HEK293 (cell line): ENCODE measurements around the gene TSC22D1.
A peak's percentile ranks its signal among the peaks of the same experiment; 100 is the strongest.

Experiments
- GLI2 ChIP-seq: fragments of 450-650 bp; formaldehyde crosslinking; IDR thresholded peaks from 2 replicates; pipeline ENCODE4; 2017; ENCODE audit warnings: missing biosample characterization, missing genetic modification characterization, low read depth, borderline replicate concordance
- GLIS1 ChIP-seq: fragments of 450-650 bp; formaldehyde crosslinking; IDR thresholded peaks from 2 replicates; pipeline ENCODE4 v1.5.1; 2016; ENCODE audit warnings: missing biosample characterization, missing genetic modification characterization
- KLF10 ChIP-seq: fragments of 450-650 bp; IDR thresholded peaks from 2 replicates; pipeline ENCODE4 v1.5.1; 2018; ENCODE audit warnings: missing biosample characterization, mild to moderate bottlenecking, missing genetic modification characterization
- KLF7 ChIP-seq: fragments of 450-650 bp; formaldehyde crosslinking; IDR thresholded peaks from 2 replicates; pipeline ENCODE4 v1.5.1; 2016; ENCODE audit warnings: missing biosample characterization, missing genetic modification characterization, borderline replicate concordance
- OVOL3 ChIP-seq: fragments of 450-650 bp; formaldehyde crosslinking; IDR thresholded peaks from 2 replicates; pipeline ENCODE4 v1.5.1; 2016; ENCODE audit warnings: missing biosample characterization, missing genetic modification characterization
- PRDM10 ChIP-seq: fragments of 450-650 bp; formaldehyde crosslinking; IDR thresholded peaks from 2 replicates; pipeline ENCODE4 v1.5.1; 2016; ENCODE audit warnings: missing biosample characterization, missing genetic modification characterization
- SETDB1 ChIP-seq: IDR thresholded peaks from one replicate; pipeline ENCODE4 v1.6.1; 2017; ENCODE audit warnings: mild to moderate bottlenecking, low read length, moderate library complexity, mixed read lengths; ENCODE audit not compliant: insufficient read length
- TCF7L2 ChIP-seq: IDR thresholded peaks from 2 replicates; pipeline ENCODE4 v1.6.1; 2011; ENCODE audit warnings: low read depth, mild to moderate bottlenecking, inconsistent platforms, low read length, moderate library complexity, borderline replicate concordance
- ZFP41 ChIP-seq: fragments of 450-650 bp; formaldehyde crosslinking; IDR thresholded peaks from 2 replicates; pipeline ENCODE4 v1.5.1; 2016; ENCODE audit warnings: missing biosample characterization, missing genetic modification characterization, borderline replicate concordance
- ZFP69B ChIP-seq: fragments of 450-650 bp; formaldehyde crosslinking; IDR thresholded peaks from 2 replicates; pipeline ENCODE4 v1.5.1; 2016; ENCODE audit warnings: missing biosample characterization, missing genetic modification characterization
- ZNF121 ChIP-seq: fragments of 450-650 bp; formaldehyde crosslinking; IDR thresholded peaks from 2 replicates; pipeline ENCODE4 v1.5.1; 2016; ENCODE audit warnings: missing biosample characterization, missing genetic modification characterization
- ZNF133 ChIP-seq: fragments of 450-650 bp; formaldehyde crosslinking; IDR thresholded peaks from 2 replicates; pipeline ENCODE4 v1.5.1; 2016; ENCODE audit warnings: missing biosample characterization, missing genetic modification characterization
- ZNF19 ChIP-seq: fragments of 450-650 bp; formaldehyde crosslinking; IDR thresholded peaks from 2 replicates; pipeline ENCODE4; 2016; ENCODE audit warnings: missing biosample characterization, missing genetic modification characterization, low read depth
- ZNF2 ChIP-seq: fragments of 450-650 bp; formaldehyde crosslinking; IDR thresholded peaks from 2 replicates; pipeline ENCODE4 v1.5.1; 2016; ENCODE audit warnings: missing biosample characterization, missing genetic modification characterization
- ZNF335 ChIP-seq: fragments of 450-650 bp; formaldehyde crosslinking; conservative IDR thresholded peaks from 2 replicates; pipeline ENCODE4 v1.5.1; 2016; ENCODE audit warnings: missing biosample characterization, missing genetic modification characterization
- ZNF350 ChIP-seq: fragments of 450-650 bp; formaldehyde crosslinking; IDR thresholded peaks from 2 replicates; pipeline ENCODE4 v1.5.0; 2017; ENCODE audit warnings: missing biosample characterization, mild to moderate bottlenecking, missing genetic modification characterization
- ZNF362 ChIP-seq: fragments of 450-650 bp; formaldehyde crosslinking; IDR thresholded peaks from 2 replicates; pipeline ENCODE4 v1.5.1; 2016; ENCODE audit warnings: missing biosample characterization, missing genetic modification characterization
- ZNF433 ChIP-seq: fragments of 450-650 bp; formaldehyde crosslinking; IDR thresholded peaks from 2 replicates; pipeline ENCODE4 v1.5.1; 2016; ENCODE audit warnings: missing biosample characterization, missing genetic modification characterization, low read depth
- ZNF518A ChIP-seq: fragments of 450-650 bp; formaldehyde crosslinking; conservative IDR thresholded peaks from 2 replicates; pipeline ENCODE4 v1.5.1; 2016; ENCODE audit warnings: low read depth, missing biosample characterization, missing genetic modification characterization
- ZNF530 ChIP-seq: fragments of 450-650 bp; formaldehyde crosslinking; IDR thresholded peaks from 2 replicates; pipeline ENCODE4 v1.5.1; 2016; ENCODE audit warnings: low read depth, missing biosample characterization, missing genetic modification characterization
- ZNF610 ChIP-seq: fragments of 450-650 bp; formaldehyde crosslinking; IDR thresholded peaks from 2 replicates; pipeline ENCODE4 v1.5.1; 2016; ENCODE audit warnings: missing biosample characterization, missing genetic modification characterization, borderline replicate concordance
- ZNF670 ChIP-seq: fragments of 450-650 bp; formaldehyde crosslinking; IDR thresholded peaks from 2 replicates; pipeline ENCODE4 v1.5.1; 2016; ENCODE audit warnings: missing biosample characterization, missing genetic modification characterization, low read depth
- ZNF768 ChIP-seq: fragments of 450-650 bp; formaldehyde crosslinking; IDR thresholded peaks from 2 replicates; pipeline ENCODE4 v1.5.1; 2018; ENCODE audit warnings: missing biosample characterization, mild to moderate bottlenecking, missing genetic modification characterization
- ZSCAN4 ChIP-seq: fragments of 450-650 bp; formaldehyde crosslinking; IDR thresholded peaks from 2 replicates; pipeline ENCODE4 v1.5.1; 2017; ENCODE audit warnings: missing biosample characterization, missing genetic modification characterization
- TF ChIP-seq, protein P1 (sequence below): fragments of 450-650 bp; formaldehyde crosslinking; IDR thresholded peaks from 2 replicates; pipeline ENCODE4 v1.5.1; 2016; ENCODE audit warnings: missing biosample characterization, missing genetic modification characterization

The TSC22D1 gene

GRCh38 chr13:44577236-44578066 is 1.3 kb upstream of the TSC22D1 start (continued):
- TF ChIP-seq TCF7L2, result no peak
- TF ChIP-seq PRDM10 (tag by site-specific recombination), result peak; percentile 70; the same call in 1 of the 2 replicates
- peak; percentile 11; the same call in 1 of the 2 replicates for TF ChIP-seq ZNF2
- no peak for TF ChIP-seq GLI2 (tag by site-specific recombination)
- TF ChIP-seq SETDB1, result no peak
- no peak for TF ChIP-seq ZNF350 (tag by site-specific recombination)
- no peak for TF ChIP-seq ZNF133 (tag by site-specific recombination)
- no peak for TF ChIP-seq ZNF768
- TF ChIP-seq ZNF530 (tag by site-specific recombination), result no peak
- TF ChIP-seq KLF7 (tag by site-specific recombination), result 0 out of 2 replicates have a peak, but pooled peaks have one; percentile 76
- peak; percentile 78 for TF ChIP-seq GLIS1
- TF ChIP-seq KLF10 (tag by site-specific recombination), result peak; percentile 88
- 0 out of 2 replicates have a peak, but pooled peaks have one; percentile 20 for TF ChIP-seq ZSCAN4
- TF ChIP-seq ZNF121 (tag by site-specific recombination), result no peak
- TF ChIP-seq, protein P1, sequence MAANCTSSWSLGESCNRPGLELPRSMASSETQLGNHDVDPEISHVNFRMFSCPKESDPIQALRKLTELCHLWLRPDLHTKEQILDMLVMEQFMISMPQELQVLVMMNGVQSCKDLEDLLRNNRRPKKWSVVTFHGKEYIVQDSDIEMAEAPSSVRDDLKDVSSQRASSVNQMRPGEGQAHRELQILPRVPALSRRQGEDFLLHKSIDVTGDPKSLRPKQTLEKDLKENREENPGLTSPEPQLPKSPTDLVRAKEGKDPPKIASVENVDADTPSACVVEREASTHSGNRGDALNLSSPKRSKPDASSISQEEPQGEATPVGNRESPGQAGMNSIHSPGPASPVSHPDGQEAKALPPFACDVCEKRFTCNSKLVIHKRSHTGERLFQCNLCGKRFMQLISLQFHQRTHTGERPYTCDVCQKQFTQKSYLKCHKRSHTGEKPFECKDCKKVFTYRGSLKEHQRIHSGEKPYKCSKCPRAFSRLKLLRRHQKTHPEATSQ (tag by site-specific recombination), result 0 out of 2 replicates have a peak, but pooled peaks have one; percentile 54
- no peak for TF ChIP-seq OVOL3 (tag by site-specific recombination)
- TF ChIP-seq ZFP41 (tag by site-specific recombination), result no peak
- TF ChIP-seq ZNF362 (tag by site-specific recombination), result no peak
- TF ChIP-seq ZFP69B (tag by site-specific recombination), result peak; percentile 67
- TF ChIP-seq ZNF335 (tag by site-specific recombination), result peak; percentile 66
- TF ChIP-seq ZNF610 (tag by site-specific recombination), result no peak; the same call in 1 of the 2 replicates
- TF ChIP-seq ZNF670 (tag by site-specific recombination), result no peak
- TF ChIP-seq ZNF433, result no peak
- no peak for TF ChIP-seq ZNF19 (tag by site-specific recombination)
- TF ChIP-seq ZNF518A, result 0 out of 2 replicates have a peak, but pooled peaks have one; percentile 32
